Fibroblast of gingiva (primary cell): ENCODE results near the gene SLIT3.

Experiments used
- DNase-seq: peaks from one replicate; pipeline ENCODE4 v3.0.0-alpha.2; 2011; ENCODE audit warnings: low read depth

Gene SLIT3

DNA sequence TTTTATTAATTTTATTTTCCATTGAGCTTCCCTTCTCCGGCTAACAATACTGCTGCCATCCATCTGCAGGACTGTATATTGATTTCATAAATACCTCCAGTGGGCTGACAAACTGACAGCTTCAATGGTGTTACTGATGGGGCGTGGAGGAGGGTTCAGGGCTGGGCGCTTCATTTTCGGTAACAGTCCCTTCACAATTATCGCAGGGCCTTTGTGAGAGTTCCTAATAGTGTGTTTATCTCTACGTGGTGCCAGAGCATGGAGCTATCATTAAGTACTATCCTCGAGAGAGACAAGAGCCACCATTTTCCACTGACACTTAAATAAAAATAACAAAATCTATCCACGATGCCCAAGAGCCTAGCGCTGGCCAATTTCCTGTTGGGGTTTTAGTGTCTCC is 414.8 kb downstream of the SLIT3 start:
- no peak for DNase-seq

DNA sequence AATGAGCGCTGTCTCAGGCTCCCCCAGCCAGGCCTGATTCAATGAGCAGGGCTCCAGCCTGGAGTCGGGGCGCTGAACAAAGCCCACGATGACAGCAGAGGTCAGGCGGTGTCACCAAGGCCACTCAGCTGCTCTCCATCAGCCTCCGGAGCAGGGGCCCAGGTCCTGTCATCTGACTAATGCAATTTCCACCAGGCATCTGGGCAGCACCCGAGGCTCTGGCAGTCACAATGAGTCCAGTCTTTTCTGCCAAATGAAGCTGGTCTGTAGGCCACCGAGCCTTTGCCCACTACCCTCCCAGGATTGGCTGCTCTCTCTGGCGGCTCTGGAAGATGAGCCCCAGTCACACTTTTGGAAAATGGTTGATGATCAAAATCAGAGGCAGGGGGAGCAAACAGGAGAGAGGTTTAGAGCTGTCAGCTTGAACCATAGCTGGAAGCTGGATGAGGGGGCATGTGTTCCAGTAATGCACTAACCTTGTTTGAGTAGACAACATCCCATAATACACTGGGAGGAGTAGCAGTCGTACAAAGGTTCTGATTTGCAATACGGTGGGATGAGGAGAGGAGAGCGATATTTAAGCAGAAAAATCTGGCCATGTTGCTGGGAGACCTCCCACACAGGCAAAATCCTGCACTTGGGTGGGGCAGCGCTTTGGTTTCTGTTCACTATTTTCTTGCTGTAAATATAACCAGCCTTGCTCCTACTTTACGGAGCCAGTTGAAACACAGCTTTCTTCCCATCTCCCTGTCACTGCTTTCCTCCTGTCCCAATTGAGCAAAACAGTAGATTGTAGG is 415.4 kb downstream of the SLIT3 start:
- DNase-seq, result no peak

GRCh38 chr5:168883991-168884390 is 416.9 kb downstream of the SLIT3 start:
- DNase-seq, result no peak

GRCh38 chr5:168883281-168883741 is 417.6 kb downstream of the SLIT3 start:
- no peak for DNase-seq

DNA sequence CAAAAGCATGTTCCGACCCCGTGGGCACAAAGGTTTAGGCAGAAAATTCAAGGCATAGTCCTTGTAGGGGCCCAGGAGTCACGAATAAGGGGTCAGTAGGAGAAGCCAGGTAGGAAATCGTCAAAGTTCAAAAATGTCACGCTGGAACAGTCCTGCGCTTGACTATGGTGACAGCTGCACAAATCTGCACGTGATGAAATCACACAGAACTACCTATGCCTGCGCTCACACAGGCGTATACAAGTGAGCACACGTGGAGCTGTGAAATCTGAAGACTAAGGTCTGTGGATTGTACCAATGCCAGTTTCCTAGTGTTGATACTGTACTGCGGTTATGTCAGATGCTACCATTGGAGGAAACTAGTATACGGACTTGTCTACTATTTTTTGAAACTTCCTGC is 418.7 kb downstream of the SLIT3 start:
- no peak for DNase-seq

GRCh38 chr5:168881427-168882149 is 419.4 kb downstream of the SLIT3 start:
- DNase-seq, result no peak

DNA sequence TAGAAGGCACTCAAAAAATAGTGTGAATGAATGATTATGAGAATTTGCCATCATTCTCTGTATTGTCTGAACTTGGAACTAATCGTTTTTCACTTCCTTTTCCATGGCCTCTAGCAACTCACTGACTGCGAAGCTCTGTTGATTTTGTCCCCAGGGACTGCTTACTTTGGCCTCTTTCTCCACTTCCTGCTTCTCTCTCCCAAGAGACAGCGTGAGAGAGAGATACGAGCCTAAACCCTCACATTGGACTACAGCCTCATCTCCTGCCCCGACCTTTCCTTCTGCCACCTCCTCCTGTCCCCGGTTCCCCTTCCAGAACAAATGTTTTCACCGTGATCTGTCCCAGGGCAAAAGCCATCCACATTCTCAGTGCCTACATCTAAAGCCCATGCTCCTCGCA is 421.0 kb downstream of the SLIT3 start:
- DNase-seq, result peak; percentile 23

- no peak for DNase-seq
Observed at GRCh38 chr5:168879331-168879730, 421.6 kb downstream of the SLIT3 start.

DNA sequence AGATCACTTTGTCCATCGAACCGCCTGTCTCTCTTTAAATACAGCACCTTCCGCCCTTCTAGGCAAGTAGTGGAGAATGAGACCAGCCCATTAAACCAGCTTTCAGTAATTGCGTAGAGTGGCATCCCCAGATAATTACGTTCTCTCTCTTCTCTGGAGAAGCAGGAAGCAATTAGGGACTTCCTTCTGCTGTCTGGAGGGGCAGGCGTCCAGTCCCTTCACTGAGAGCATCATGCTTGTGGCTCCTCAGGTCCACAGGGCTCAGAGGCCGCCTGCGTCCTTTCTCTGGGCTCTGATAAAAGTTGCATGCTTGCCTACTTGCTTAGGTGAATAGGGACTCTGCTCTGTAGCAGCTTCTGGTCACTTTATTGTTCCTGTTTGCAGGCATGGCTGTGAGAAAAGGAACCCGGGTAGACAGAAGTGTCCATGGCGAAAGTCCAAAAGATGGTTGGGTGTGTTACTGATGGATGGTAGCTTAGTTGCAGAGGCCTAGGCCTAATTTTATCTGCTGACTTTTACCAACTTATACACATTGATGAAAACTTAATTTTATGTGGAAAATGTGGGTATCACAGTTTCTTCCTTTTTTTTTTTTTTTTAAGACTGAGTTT is 422.7 kb downstream of the SLIT3 start:
- DNase-seq, result no peak

GRCh38 chr5:168877132-168877892 is 423.6 kb downstream of the SLIT3 start:
- no peak for DNase-seq

DNA sequence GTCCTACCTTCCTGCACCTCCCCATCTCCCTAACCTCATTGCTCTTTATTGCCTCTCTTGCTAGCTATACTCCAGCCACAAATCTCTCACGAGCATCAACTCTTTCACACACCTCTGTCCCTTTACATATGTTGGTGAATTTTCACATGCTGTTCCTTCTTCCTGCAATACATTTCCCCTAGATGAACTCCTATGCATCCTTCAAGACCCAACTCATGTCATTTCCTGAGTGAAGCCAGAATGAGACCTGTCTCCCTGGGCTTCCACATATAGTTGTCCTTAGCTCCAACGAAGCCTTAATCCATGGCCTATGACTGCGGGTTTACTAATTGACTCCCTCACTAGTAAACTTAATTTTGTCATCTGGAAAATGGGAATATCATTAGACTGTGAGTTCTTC is 424.5 kb downstream of the SLIT3 start:
- DNase-seq, result no peak

GRCh38 chr5:168875832-168876231 is 425.1 kb downstream of the SLIT3 start:
- no peak for DNase-seq

DNA sequence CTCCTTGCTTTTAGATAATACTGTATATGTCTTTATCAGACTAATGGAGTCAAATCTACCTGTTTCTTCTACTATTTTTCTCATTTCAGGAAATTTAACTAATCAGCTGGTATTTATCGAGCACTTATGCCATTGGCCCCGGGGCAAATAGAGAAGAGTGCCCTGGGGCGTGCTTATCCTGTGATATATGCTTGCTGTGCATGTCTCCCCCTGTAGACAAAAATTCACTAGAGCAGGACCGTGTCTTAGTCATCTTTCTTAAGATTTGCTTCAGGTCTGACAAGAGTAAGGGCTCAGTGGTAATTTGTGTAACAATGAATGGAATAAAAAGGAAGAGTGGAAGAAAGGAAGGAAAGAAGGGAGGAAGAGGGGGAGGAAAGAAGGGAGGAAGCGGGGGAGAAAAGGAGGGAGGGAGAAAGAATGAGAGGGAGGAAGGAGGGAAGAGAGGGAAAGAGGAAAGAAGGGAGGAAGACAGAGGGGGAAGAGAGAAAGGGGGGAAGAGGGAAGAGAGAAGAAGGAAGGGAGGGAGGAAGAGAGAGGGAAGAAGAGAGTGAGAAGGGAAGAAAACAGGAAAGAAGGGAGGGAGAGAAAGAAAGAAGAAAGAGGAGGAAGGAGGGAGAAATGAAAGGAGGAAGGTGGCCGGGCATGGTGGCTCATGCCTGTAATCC is 426.1 kb downstream of the SLIT3 start:
- DNase-seq, result no peak

- no peak for DNase-seq
Observed at GRCh38 chr5:168872246-168872645, 428.7 kb downstream of the SLIT3 start.

DNA sequence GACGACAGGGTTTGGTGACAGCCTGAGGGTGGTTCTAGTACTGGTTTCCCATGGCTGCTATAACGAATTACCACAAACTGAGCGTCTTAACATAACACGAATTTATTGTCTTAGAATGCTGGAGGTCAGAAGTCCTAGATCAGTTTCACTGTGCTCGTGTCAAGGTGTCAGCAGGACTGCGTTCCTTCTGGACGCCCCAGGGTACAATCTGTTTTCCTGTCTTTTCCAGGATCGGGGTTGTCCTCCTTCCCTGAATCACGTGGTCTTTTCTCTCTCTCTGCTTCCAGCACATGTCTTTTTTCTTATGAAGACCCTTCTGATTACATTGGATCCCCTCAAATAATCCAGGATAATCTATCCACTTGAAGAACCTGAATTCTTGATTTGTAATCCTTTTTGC is 430.0 kb downstream of the SLIT3 start:
- no peak for DNase-seq

DNA sequence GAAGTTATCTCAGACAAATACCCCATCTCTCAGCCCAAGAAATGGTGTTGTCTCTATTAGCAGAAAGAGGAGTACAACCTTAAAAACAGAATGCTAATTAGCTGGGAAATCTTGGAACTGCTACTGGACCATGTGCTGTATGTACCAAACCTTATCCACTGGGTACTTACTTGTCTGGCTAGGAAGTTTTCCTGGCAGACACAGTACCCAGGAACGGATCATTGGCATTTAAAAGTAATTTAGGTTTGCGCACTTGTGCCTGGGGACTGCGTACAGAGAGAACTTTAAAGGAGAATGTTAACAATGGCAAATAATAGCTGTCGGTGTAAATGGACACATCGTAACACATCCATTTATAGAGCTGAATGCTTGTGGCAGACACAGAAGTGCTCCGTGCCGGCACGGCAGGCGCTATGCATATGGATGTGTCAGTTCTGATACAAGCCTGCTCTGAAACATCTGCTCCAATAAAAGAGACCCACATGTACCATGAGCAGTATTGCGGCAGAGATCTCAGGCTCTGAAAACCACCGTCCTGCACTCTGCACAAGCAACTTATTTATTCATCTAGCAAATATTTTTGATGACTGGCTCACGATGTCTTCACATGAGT is 431.2 kb downstream of the SLIT3 start:
- DNase-seq, result no peak

GRCh38 chr5:168867241-168867640 is 433.7 kb downstream of the SLIT3 start:
- no peak for DNase-seq

DNA sequence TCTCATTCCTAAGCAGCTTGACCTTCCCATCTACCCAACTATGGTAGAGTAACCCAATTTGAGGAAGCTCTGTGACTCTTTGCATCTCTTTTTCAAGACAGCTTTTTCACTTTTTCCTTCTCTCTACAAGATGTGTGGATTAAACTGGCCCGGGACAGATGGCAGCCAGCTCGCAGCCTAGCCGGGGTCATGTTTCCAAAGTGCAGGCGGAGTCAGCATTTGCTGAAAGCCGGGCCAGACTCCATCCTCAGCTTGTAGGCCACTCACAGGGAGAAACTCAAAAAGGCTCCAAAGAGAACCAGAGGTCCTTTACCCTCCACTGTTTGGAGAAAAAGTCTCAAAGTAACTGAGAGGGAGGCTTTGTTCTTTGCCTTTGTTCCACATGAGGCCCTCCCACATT is 435.0 kb downstream of the SLIT3 start:
- peak; percentile 7 for DNase-seq

- no peak for DNase-seq
Observed at GRCh38 chr5:168863021-168863420, 437.9 kb downstream of the SLIT3 start.

- DNase-seq, result no peak
Observed at GRCh38 chr5:168860503-168860902, 440.4 kb downstream of the SLIT3 start.

GRCh38 chr5:168860081-168860480 is 440.9 kb downstream of the SLIT3 start:
- DNase-seq, result no peak
